Loucy (cell line): ENCODE measurements around the gene ASXL3.

Experiments
- EZH2phosphoT487 ChIP-seq: fragments of 200-600 bp; IDR thresholded peaks from 2 replicates; pipeline ENCODE4 v1.6.1; 2018; ENCODE audit warnings: antibody characterized with exemption, mild to moderate bottlenecking, moderate library complexity, borderline replicate concordance
- TF ChIP-seq, protein P1 (sequence below): fragments of 200-600 bp; sonication (generic); conservative IDR thresholded peaks from 2 replicates; pipeline ENCODE4 v1.5.1; 2014; ENCODE audit warnings: mild to moderate bottlenecking, antibody characterized with exemption, low read length

GRCh38 chr18:33538418-33539042 lies 39.5 kb upstream of the ASXL3 start:
- TF ChIP-seq, protein P1, sequence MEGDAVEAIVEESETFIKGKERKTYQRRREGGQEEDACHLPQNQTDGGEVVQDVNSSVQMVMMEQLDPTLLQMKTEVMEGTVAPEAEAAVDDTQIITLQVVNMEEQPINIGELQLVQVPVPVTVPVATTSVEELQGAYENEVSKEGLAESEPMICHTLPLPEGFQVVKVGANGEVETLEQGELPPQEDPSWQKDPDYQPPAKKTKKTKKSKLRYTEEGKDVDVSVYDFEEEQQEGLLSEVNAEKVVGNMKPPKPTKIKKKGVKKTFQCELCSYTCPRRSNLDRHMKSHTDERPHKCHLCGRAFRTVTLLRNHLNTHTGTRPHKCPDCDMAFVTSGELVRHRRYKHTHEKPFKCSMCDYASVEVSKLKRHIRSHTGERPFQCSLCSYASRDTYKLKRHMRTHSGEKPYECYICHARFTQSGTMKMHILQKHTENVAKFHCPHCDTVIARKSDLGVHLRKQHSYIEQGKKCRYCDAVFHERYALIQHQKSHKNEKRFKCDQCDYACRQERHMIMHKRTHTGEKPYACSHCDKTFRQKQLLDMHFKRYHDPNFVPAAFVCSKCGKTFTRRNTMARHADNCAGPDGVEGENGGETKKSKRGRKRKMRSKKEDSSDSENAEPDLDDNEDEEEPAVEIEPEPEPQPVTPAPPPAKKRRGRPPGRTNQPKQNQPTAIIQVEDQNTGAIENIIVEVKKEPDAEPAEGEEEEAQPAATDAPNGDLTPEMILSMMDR: no peak
- no peak for TF ChIP-seq EZH2phosphoT487
